SJCRH30 (cell line): ENCODE data around the gene DMKN. TPM values are rescaled to one million over a fixed set of nuclear protein-coding genes. Genes with fewer than 3 reads are reported as not detected.

Experiments used
- DNase-seq, 2 experiments: peaks; one replicate each; pipeline ENCODE4 v3.0.0-alpha.2; 2015 to 2020
- H3K27ac ChIP-seq: fragments of 250-450 bp; sonication (Bioruptor Pico); 2 replicates; pipeline ENCODE4 v1.5.1; 2020; ENCODE audit warnings: mild to moderate bottlenecking, moderate library complexity
- H3K27me3 ChIP-seq: fragments of 250-450 bp; sonication (Bioruptor Pico); 2 replicates; pipeline ENCODE4 v1.5.1; 2020; ENCODE audit warnings: mild to moderate bottlenecking, moderate library complexity
- H3K36me3 ChIP-seq: fragments of 250-450 bp; sonication (Bioruptor Pico); 2 replicates; pipeline ENCODE4 v1.5.1; 2020; ENCODE audit warnings: mild to moderate bottlenecking, moderate library complexity
- H3K4me1 ChIP-seq: fragments of 250-450 bp; sonication (Bioruptor Pico); 2 replicates; pipeline ENCODE4 v1.5.1; 2020; ENCODE audit warnings: mild to moderate bottlenecking, moderate library complexity
- H3K4me3 ChIP-seq: fragments of 250-450 bp; sonication (Bioruptor Pico); 2 replicates; pipeline ENCODE4 v1.5.1; 2020; ENCODE audit warnings: mild to moderate bottlenecking, moderate library complexity
- H3K9me3 ChIP-seq: fragments of 250-450 bp; sonication (Bioruptor Pico); replicated peaks from 2 replicates; pipeline ENCODE4 v1.5.1; 2020; ENCODE audit warnings: mild to moderate bottlenecking, moderate library complexity
- total RNA-seq: library from RNA; depleted of rRNA; stranded (reverse); fragments of >200 nt; shearing (Covaris generic); gene quantifications from 2 replicates; pipeline ENCODE4 v1.2.3, GENCODE V29; 2014

Gene DMKN
- total RNA-seq, 1 experiment from 2014 or later: not detected

- Histone ChIP-seq H3K9me3 (no peaks in the 10 kb centered on the region), H3K27me3 (no peaks in the 10 kb centered on the region), H3K27ac (no peak overlapping the region), H3K36me3 (no peaks in the 10 kb centered on the region), H3K4me1 (no peaks in the 10 kb centered on the region), H3K4me3 (no peak overlapping the region)
- DNase-seq: no peak
Observed at GRCh38 chr19:35540356-35540927, 27.0 kb upstream of the DMKN start.

GRCh38 chr19:35539850-35540249 lies 26.4 kb upstream of the DMKN start:
- no peak overlapping the region for H3K4me3 ChIP-seq
- DNase-seq: no peak

GRCh38 chr19:35539314-35539713 lies 25.9 kb upstream of the DMKN start:
- H3K27ac ChIP-seq: no peak overlapping the region
- H3K9me3 ChIP-seq: no peaks in the 10 kb centered on the region
- H3K4me3 ChIP-seq: no peak overlapping the region
- no peaks in the 10 kb centered on the region for H3K36me3 ChIP-seq
- H3K4me1 ChIP-seq: no peaks in the 10 kb centered on the region
- H3K27me3 ChIP-seq: no peaks in the 10 kb centered on the region
- no peak for DNase-seq

More at GRCh38 chr19:35539850-35540249, 26.4 kb upstream of the DMKN start:
- H3K4me1 ChIP-seq: no peaks in the 10 kb centered on the region
- H3K9me3 ChIP-seq: no peaks in the 10 kb centered on the region
- no peaks in the 10 kb centered on the region for H3K27me3 ChIP-seq
- H3K36me3 ChIP-seq: no peaks in the 10 kb centered on the region
- H3K27ac ChIP-seq: no peak overlapping the region

- H3K36me3 ChIP-seq: no peaks in the 10 kb centered on the region
- no peak for DNase-seq
- H3K4me1 ChIP-seq: no peaks in the 10 kb centered on the region
- H3K9me3 ChIP-seq: no peaks in the 10 kb centered on the region
- H3K27ac ChIP-seq: no peak overlapping the region
- H3K4me3 ChIP-seq: no peak overlapping the region
- H3K27me3 ChIP-seq: peaks cover 6% of the 10 kb centered on the region; the same call in 1 of the 2 replicates
Observed at GRCh38 chr19:35534803-35535480, 21.5 kb upstream of the DMKN start.

- DNase-seq: no peak
- Histone ChIP-seq H3K27me3 (peaks cover 14% of the 10 kb centered on the region; the same call in 1 of the 2 replicates), H3K4me1 (no peaks in the 10 kb centered on the region), H3K4me3 (no peak overlapping the region), H3K27ac (no peak overlapping the region), H3K9me3 (no peaks in the 10 kb centered on the region), H3K36me3 (no peaks in the 10 kb centered on the region)
Observed at GRCh38 chr19:35533822-35534392, 20.5 kb upstream of the DMKN start.

GRCh38 chr19:35533201-35533821 lies 19.9 kb upstream of the DMKN start, which contains the start of gene GAPDHS:
Gene GAPDHS (plus strand): TSS chr19:35533456. CDS start chr19:35533528, 72 bp downstream.
- peaks cover 18% of the 10 kb centered on the region for H3K27me3 ChIP-seq
- no peak within 1 kb of the TSS for H3K4me3 ChIP-seq

GRCh38 chr19:35531291-35531690 lies 17.8 kb upstream of the DMKN start:
- no peaks in the 10 kb centered on the region for H3K4me1 ChIP-seq
- DNase-seq: no peak
- peaks cover 21% of the 10 kb centered on the region for H3K27me3 ChIP-seq
- no peaks in the 10 kb centered on the region for H3K36me3 ChIP-seq
- H3K27ac ChIP-seq: no peak overlapping the region
- no peaks in the 10 kb centered on the region for H3K9me3 ChIP-seq
- no peak overlapping the region for H3K4me3 ChIP-seq

More at GRCh38 chr19:35533201-35533821, 19.9 kb upstream of the DMKN start, which contains the start of gene GAPDHS:
- H3K4me1 ChIP-seq: no peaks in the 10 kb centered on the region
- no peak for DNase-seq
- no peaks in the 10 kb centered on the region for H3K36me3 ChIP-seq
- H3K27ac ChIP-seq: no peak within 1 kb of the TSS
- no peaks in the 10 kb centered on the region for H3K9me3 ChIP-seq

GRCh38 chr19:35529241-35530218 lies 16.1 kb upstream of the DMKN start:
- H3K4me3 ChIP-seq: no peak overlapping the region
- no peaks in the 10 kb centered on the region for H3K9me3 ChIP-seq
- no peaks in the 10 kb centered on the region for H3K4me1 ChIP-seq
- no peak for DNase-seq
- H3K36me3 ChIP-seq: no peaks in the 10 kb centered on the region
- no peak overlapping the region for H3K27ac ChIP-seq
- peaks cover 32% of the 10 kb centered on the region for H3K27me3 ChIP-seq

- H3K4me3 ChIP-seq: no peak within 1 kb of the TSS
- no peak for DNase-seq
- peaks cover 41% of the 10 kb centered on the region for H3K27me3 ChIP-seq
Observed at GRCh38 chr19:35528218-35529038, 15.0 kb upstream of the DMKN start, which contains the start of gene SBSN. Gene SBSN (minus strand): TSS chr19:35528311. CDS start chr19:35528281, 30 bp downstream.

GRCh38 chr19:35525873-35526272 lies 12.4 kb upstream of the DMKN start:
- H3K4me1 ChIP-seq: no peaks in the 10 kb centered on the region
- no peak overlapping the region for H3K27ac ChIP-seq
- H3K9me3 ChIP-seq: no peaks in the 10 kb centered on the region
- no peaks in the 10 kb centered on the region for H3K36me3 ChIP-seq
- DNase-seq: no peak
- peaks cover 50% of the 10 kb centered on the region for H3K27me3 ChIP-seq
- H3K4me3 ChIP-seq: no peak overlapping the region

More at GRCh38 chr19:35528218-35529038, 15.0 kb upstream of the DMKN start, which contains the start of gene SBSN:
- no peaks in the 10 kb centered on the region for H3K36me3 ChIP-seq
- no peaks in the 10 kb centered on the region for H3K9me3 ChIP-seq
- no peaks in the 10 kb centered on the region for H3K4me1 ChIP-seq
- H3K27ac ChIP-seq: no peak within 1 kb of the TSS

- Histone ChIP-seq H3K36me3 (no peaks in the 10 kb centered on the region), H3K27me3 (peaks cover 40% of the 10 kb centered on the region), H3K4me3 (no peak overlapping the region), H3K27ac (no peak overlapping the region), H3K4me1 (no peaks in the 10 kb centered on the region), H3K9me3 (no peaks in the 10 kb centered on the region)
- DNase-seq: no peak
Observed at GRCh38 chr19:35524181-35524837, 10.9 kb upstream of the DMKN start.

- H3K36me3 ChIP-seq: no peaks in the 10 kb centered on the region
- no peaks in the 10 kb centered on the region for H3K9me3 ChIP-seq
- DNase-seq: no peak
- H3K27ac ChIP-seq: no peak overlapping the region
- H3K4me3 ChIP-seq: no peak overlapping the region
- H3K4me1 ChIP-seq: no peaks in the 10 kb centered on the region
- peaks cover 36% of the 10 kb centered on the region for H3K27me3 ChIP-seq
Observed at GRCh38 chr19:35522745-35523327, 9.4 kb upstream of the DMKN start.
